HG03521 (cell line): ENCODE results near the gene PLEKHG4.

Source experiments
- ATAC-seq: cut with Tn5 transposase; IDR thresholded peaks from one replicate; pipeline ENCODE4 v1.9.1; 2021; ENCODE audit warnings: mild to moderate bottlenecking, moderate library complexity; ENCODE audit not compliant: unreplicated experiment

Gene PLEKHG4

GRCh38 chr16:67279296-67280089, at the start of gene PLEKHG4:
TSS of gene PLEKHG4 (plus strand) at chr16:67279532. CDS start at chr16:67280045, 513 bp downstream.
- peak; percentile 88 for ATAC-seq

GRCh38 chr16:67229906-67230808, 49.2 kb upstream of the PLEKHG4 start:
- no peak for ATAC-seq

GRCh38 chr16:67230809-67231660, 48.3 kb upstream of the PLEKHG4 start:
- ATAC-seq = no peak

GRCh38 chr16:67233596-67233995, 45.7 kb upstream of the PLEKHG4 start:
- no peak for ATAC-seq

GRCh38 chr16:67234180-67234597, 45.1 kb upstream of the PLEKHG4 start:
- ATAC-seq = no peak

GRCh38 chr16:67235816-67236562, 43.3 kb upstream of the PLEKHG4 start:
- ATAC-seq = no peak

GRCh38 chr16:67236563-67237395, 42.6 kb upstream of the PLEKHG4 start:
- no peak for ATAC-seq

- no peak for ATAC-seq
These were observed 41.7 kb upstream of the PLEKHG4 start for GRCh38 chr16:67237396-67238277.

GRCh38 chr16:67238278-67238575, 41.1 kb upstream of the PLEKHG4 start:
- ATAC-seq = no peak

GRCh38 chr16:67238806-67239470, 40.4 kb upstream of the PLEKHG4 start:
- no peak for ATAC-seq

- no peak for ATAC-seq
These were observed 38.8 kb upstream of the PLEKHG4 start for GRCh38 chr16:67240506-67240905.

- no peak for ATAC-seq
These were observed 38.1 kb upstream of the PLEKHG4 start for GRCh38 chr16:67241008-67241900.

- no peak for ATAC-seq
These were observed 37.1 kb upstream of the PLEKHG4 start for GRCh38 chr16:67242138-67242730.

GRCh38 chr16:67243481-67243880, 35.9 kb upstream of the PLEKHG4 start:
- ATAC-seq = no peak

- ATAC-seq = peak; percentile 36
These were observed 34.7 kb upstream of the PLEKHG4 start for GRCh38 chr16:67244387-67245185.

GRCh38 chr16:67245186-67245585, 34.1 kb upstream of the PLEKHG4 start:
- ATAC-seq = no peak
